Heart left ventricle (tissue), 16 donors: Measurements from ENCODE around the gene GIMAP5. TPM values are rescaled to one million over a fixed set of nuclear protein-coding genes. Genes with fewer than 3 reads are reported as not detected.

Source experiments
- ATAC-seq, 4 donors: fragments of 200-7000 bp; cut with Tn5 transposase; one replicate each; pipeline ENCODE4 v1.9.1; 2020 to 2022; ENCODE audit warnings: moderate library complexity in 4 of 4, mild to moderate bottlenecking in 3 of 4, moderate number of reproducible peaks in 1 of 4
- DNase-seq, 5 donors: peaks; one replicate each; pipeline ENCODE4 v3.0.0-alpha.2; 2020
- H3K27ac ChIP-seq, 12 donors: fragments of 200-600 bp; sonication (generic) in 4 of 12; one replicate each; pipeline versions ENCODE4 v1.5.0 to v1.8.0; 2016 to 2022; ENCODE audit warnings: mild to moderate bottlenecking in 2 of 12
- H3K27me3 ChIP-seq, 9 donors: fragments of 200-600 bp; sonication (generic) in 2 of 9; one replicate each; pipeline versions ENCODE4 v1.5.1 to v1.8.0; 2016 to 2022; ENCODE audit warnings: mild to moderate bottlenecking in 3 of 9
- H3K36me3 ChIP-seq, 9 donors: fragments of 200-600 bp; sonication (generic) in 2 of 9; one replicate each; pipeline versions ENCODE4 v1.5.0 to v1.8.0; 2018 to 2022; ENCODE audit warnings: mild to moderate bottlenecking in 2 of 9
- H3K4me1 ChIP-seq, 12 donors: fragments of 200-600 bp; sonication (generic) in 4 of 12; one replicate each; pipeline versions ENCODE4 v1.5.0 to v1.8.0; 2016 to 2022; ENCODE audit warnings: mild to moderate bottlenecking in 3 of 12
- H3K4me3 ChIP-seq, 12 donors: fragments of 200-600 bp; sonication (generic) in 4 of 12; one replicate each; pipeline versions ENCODE4 v1.5.0 to v1.8.0; 2017 to 2022; ENCODE audit warnings: mild to moderate bottlenecking in 9 of 12, moderate library complexity in 4 of 12
- H3K9me3 ChIP-seq, 12 donors: fragments of 200-600 bp; sonication (generic) in 4 of 12; one replicate each; pipeline versions ENCODE4 v1.5.0 to v1.8.0; 2016 to 2022; ENCODE audit warnings: mild to moderate bottlenecking in 1 of 12
- CTCF ChIP-seq, 12 donors: fragments of 200-600 bp; sonication (generic) in 4 of 12; IDR thresholded peaks; one replicate each; pipeline versions ENCODE4 v1.5.0 to v1.8.0; 2018 to 2022; ENCODE audit warnings: antibody characterized with exemption in 12 of 12, mild to moderate bottlenecking in 5 of 12
- POLR2A ChIP-seq, 2 donors: fragments of 450-650 bp; IDR thresholded peaks; one replicate each; pipeline ENCODE4 v1.6.1; 2017; ENCODE audit warnings: antibody characterized with exemption in 2 of 2, mild to moderate bottlenecking in 2 of 2, moderate library complexity in 2 of 2
- WGBS, 4 donors: extraction: QIAGEN DNeasy Blood & Tissue Kit in 2 of 4; methylation state at CpG; one replicate each; pipeline versions ENCODE4 v1.1.5 to v1.1.7; 2013 to 2018; 5-methylcytosine and 5-hydroxymethylcytosine counted together
- intact Hi-C, 10 donors: fragments of 100-400 bp; cut with DNase I; formaldehyde crosslinking; loops; one replicate each; pipeline versions ENCODE4 v1.11.1 to v1.14.2; 2022
- polyA plus RNA-seq, 2 donors: library from polyadenylated mRNA; stranded (reverse); fragments of 200-250 nt; gene quantifications; one replicate each; pipeline ENCODE4 v1.2.3, GENCODE V29; 2013
- total RNA-seq, 9 donors: library from RNA; depleted of rRNA in 2 of 9; stranded (reverse); fragments of >200 nt in 2 of 9; fragmentation: NEBNext Ultra II Directional in 3 of 9; extraction: Animal tissue kit (Norgen Biotek cat#: 25700) in 3 of 9; gene quantifications; one replicate each; pipeline versions ENCODE4 v1.1.0 to v1.2.4, GENCODE V29; 2016 to 2023
- donor health status: ischemic (EF 13 %, LVEDD 7.1; RV severe dilation, severe dysfunction).
- donor health status: healthy with polysubstance abuse.
- donor health status: DM: no; HTN: yes; CAD: no.
- donor health status: DM: no; HTN: no; CAD: no.
- donor health status: ischemic (EF 25% LVEDD 6.9; RV normal size, moderate dysfunction).
- donor health status: ischemic (EF 25% LVEDD 5.7; RV mildly dilated, moderate dysfunction).
- donor health status: healthy.
- donor health status: DM: yes; HTN: yes; CAD: no.
- donor health status: ischemic (EF 35%, LVEDD 5.7; RV mildly dilated, moderate dysfunction).
- donor health status: nonischemic (EF 11% LVEDD 7.7; RV severe dilation, severe dysfunction).
- donor health status: DM: yes; HTN: yes; CAD: no.
- donor health status: PGD.
- donor health status: ischemic (EF 29% LVEDD 5.4; RV normal size, mild dysfunction).
- donor health status: nonischemic (EF 23%, LVEDD 6.1; RV moderate dilation, normal function).

The GIMAP5 gene
- total and polyA plus RNA-seq, 11 donors = 6.4 to 40.4 (median 19.3) TPM

GRCh38 chr7:150735596-150736358, 1.4 kb upstream of the GIMAP5 start:
- TF ChIP-seq CTCF (IDR thresholded peaks at IDR 0.05) = no peak
- no peak for TF ChIP-seq POLR2A (IDR thresholded peaks at IDR 0.05)
- intact Hi-C loops = loop anchor here (5.0 to 10.0 kb wide), 7 partner anchors 101 to 288 kb away; partner anchors contain the start of genes GIMAP8 (in 6 of the 10) and GIMAP6 (in 5 of the 10)
- WGBS, 4 donors = 80 to 86% (median 83%) methylated on average over 3 of the region's 3 CpGs
- no peak for ATAC-seq
- no peak for DNase-seq
- no peaks in the 10 kb centered on the region for H3K27me3 ChIP-seq
- no peaks in the 10 kb centered on the region for H3K9me3 ChIP-seq
- no peak overlapping the region for H3K4me3 ChIP-seq
- H3K27ac ChIP-seq = peak overlapping the region in 6 of 12 donors; percentile 82 to 96 (median 84)
- peaks cover 0 to 8% (median under 1%) of the 10 kb centered on the region in 9 donors for H3K36me3 ChIP-seq
- peaks cover 0 to 37% (median 4%) of the 10 kb centered on the region in 12 donors for H3K4me1 ChIP-seq

- WGBS, 4 donors = 43 to 61% (median 58%) methylated on average over 3 to 4 of the region's 4 CpGs
- ATAC-seq (peak in 1 of 4 donors; percentile 23), DNase-seq (no peak)
- peak overlapping the region in 11 of 12 donors; percentile 46 to 78 (median 64) for H3K4me3 ChIP-seq
- no peaks in the 10 kb centered on the region for H3K9me3 ChIP-seq
- TF ChIP-seq POLR2A (IDR thresholded peaks at IDR 0.05) (no peak), CTCF (IDR thresholded peaks at IDR 0.05) (no peak)
- H3K27ac ChIP-seq = peak overlapping the region; percentile 71 to 96 (median 86)
- peaks cover 0 to 48% (median 11%) of the 10 kb centered on the region in 12 donors for H3K4me1 ChIP-seq
- intact Hi-C loops = loop anchor here (5.0 to 10.0 kb wide), 7 partner anchors 102 to 290 kb away; partner anchors contain the start of genes GIMAP8 (in 6 of the 10) and GIMAP6 (in 5 of the 10)
- H3K27me3 ChIP-seq = no peaks in the 10 kb centered on the region
- peaks cover 0 to 19% (median 11%) of the 10 kb centered on the region in 9 donors for H3K36me3 ChIP-seq
Measured at GRCh38 chr7:150736864-150737263, 354 bp upstream of the GIMAP5 start.

GRCh38 chr7:150738092-150738491, 874 bp downstream of the GIMAP5 start:
- intact Hi-C loops = loop anchor here (1.0 to 10.0 kb wide), 9 partner anchors 17 to 291 kb away; partner anchors contain the start of genes GIMAP6 (in 6 of the 10) and GIMAP8 (in 6 of the 10)
- H3K4me1 ChIP-seq = peaks cover 3 to 55% (median 21%) of the 10 kb centered on the region in 12 donors
- H3K27me3 ChIP-seq = no peaks in the 10 kb centered on the region
- peak overlapping the region; percentile 43 to 78 (median 62) for H3K4me3 ChIP-seq
- H3K9me3 ChIP-seq = no peaks in the 10 kb centered on the region
- TF ChIP-seq CTCF (IDR thresholded peaks at IDR 0.05) = no peak
- TF ChIP-seq POLR2A (IDR thresholded peaks at IDR 0.05) = no peak
- H3K27ac ChIP-seq = peak overlapping the region; percentile 71 to 96 (median 86)
- peaks cover 0 to 31% (median 23%) of the 10 kb centered on the region in 9 donors for H3K36me3 ChIP-seq
- no peak for DNase-seq
- WGBS, 4 donors = 52 to 60% (median 56%) methylated on average over 5 of the region's 5 CpGs
- ATAC-seq = peak in 1 of 4 donors; percentile 21

- peak overlapping the region; percentile 43 to 78 (median 62) for H3K4me3 ChIP-seq
- intact Hi-C loops = loop anchor here (1.0 to 10.0 kb wide), 9 partner anchors 16 to 291 kb away; partner anchors contain the start of genes GIMAP6 (in 6 of the 10) and GIMAP8 (in 6 of the 10)
Measured at GRCh38 chr7:150738591-150739001, 1.4 kb downstream of the GIMAP5 start.

More at GRCh38 chr7:150738591-150739001, 1.4 kb downstream of the GIMAP5 start:
- peaks cover 0 to 36% (median 28%) of the 10 kb centered on the region in 9 donors for H3K36me3 ChIP-seq
- peak overlapping the region; percentile 71 to 96 (median 86) for H3K27ac ChIP-seq
- 66 to 74% (median 73%) methylated on average over 5 of the region's 5 CpGs for WGBS, 4 donors
- TF ChIP-seq POLR2A (IDR thresholded peaks at IDR 0.05) (peak in 1 of 2 donors; percentile 60), CTCF (IDR thresholded peaks at IDR 0.05) (no peak)
- peaks cover 5 to 57% (median 26%) of the 10 kb centered on the region in 12 donors for H3K4me1 ChIP-seq
- H3K27me3 ChIP-seq = no peaks in the 10 kb centered on the region
- ATAC-seq = peak in 2 of 4 donors; percentile 16 to 21
- DNase-seq = no peak
- no peaks in the 10 kb centered on the region for H3K9me3 ChIP-seq
